ENCODE measurements around the gene PTGER4.

DNA sequence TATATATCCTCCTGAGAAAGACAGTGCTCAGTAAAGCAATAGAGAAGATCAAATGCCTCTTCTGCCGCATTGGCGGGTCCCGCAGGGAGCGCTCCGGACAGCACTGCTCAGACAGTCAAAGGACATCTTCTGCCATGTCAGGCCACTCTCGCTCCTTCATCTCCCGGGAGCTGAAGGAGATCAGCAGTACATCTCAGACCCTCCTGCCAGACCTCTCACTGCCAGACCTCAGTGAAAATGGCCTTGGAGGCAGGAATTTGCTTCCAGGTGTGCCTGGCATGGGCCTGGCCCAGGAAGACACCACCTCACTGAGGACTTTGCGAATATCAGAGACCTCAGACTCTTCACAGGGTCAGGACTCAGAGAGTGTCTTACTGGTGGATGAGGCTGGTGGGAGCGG is 12.2 kb downstream of the PTGER4 start:
- TF ChIP-seq RCOR1 (IDR thresholded peaks at IDR 0.05; ENCODE audit: low read length) (no peak), SMC3 (IDR thresholded peaks at IDR 0.05; ENCODE audit: low read depth, low read length) (no peak), POLR2AphosphoS5 (IDR thresholded peaks at IDR 0.05; ENCODE audit: low read depth, low read length) (no peak), RAD21 (IDR thresholded peaks at IDR 0.05; ENCODE audit: low read length) (no peak), SIN3A (IDR thresholded peaks at IDR 0.05; ENCODE audit: borderline replicate concordance, low read depth, low read length) (no peak), MXI1 (IDR thresholded peaks at IDR 0.05; ENCODE audit: low read depth, low read length) (no peak), EP300 (IDR thresholded peaks at IDR 0.05; ENCODE audit: borderline replicate concordance in 1 of 2, low read depth in 1 of 2, low read length in 1 of 2) (no peak), RFX5 (IDR thresholded peaks at IDR 0.05; ENCODE audit: low read length) (no peak), YY1 (IDR thresholded peaks at IDR 0.05; ENCODE audit: low read depth) (no peak)
- TF ChIP-seq, protein P1, sequence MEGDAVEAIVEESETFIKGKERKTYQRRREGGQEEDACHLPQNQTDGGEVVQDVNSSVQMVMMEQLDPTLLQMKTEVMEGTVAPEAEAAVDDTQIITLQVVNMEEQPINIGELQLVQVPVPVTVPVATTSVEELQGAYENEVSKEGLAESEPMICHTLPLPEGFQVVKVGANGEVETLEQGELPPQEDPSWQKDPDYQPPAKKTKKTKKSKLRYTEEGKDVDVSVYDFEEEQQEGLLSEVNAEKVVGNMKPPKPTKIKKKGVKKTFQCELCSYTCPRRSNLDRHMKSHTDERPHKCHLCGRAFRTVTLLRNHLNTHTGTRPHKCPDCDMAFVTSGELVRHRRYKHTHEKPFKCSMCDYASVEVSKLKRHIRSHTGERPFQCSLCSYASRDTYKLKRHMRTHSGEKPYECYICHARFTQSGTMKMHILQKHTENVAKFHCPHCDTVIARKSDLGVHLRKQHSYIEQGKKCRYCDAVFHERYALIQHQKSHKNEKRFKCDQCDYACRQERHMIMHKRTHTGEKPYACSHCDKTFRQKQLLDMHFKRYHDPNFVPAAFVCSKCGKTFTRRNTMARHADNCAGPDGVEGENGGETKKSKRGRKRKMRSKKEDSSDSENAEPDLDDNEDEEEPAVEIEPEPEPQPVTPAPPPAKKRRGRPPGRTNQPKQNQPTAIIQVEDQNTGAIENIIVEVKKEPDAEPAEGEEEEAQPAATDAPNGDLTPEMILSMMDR (IDR thresholded peaks at IDR 0.05): no peak

All from SK-N-SH (cell line).